Uterus (tissue), 4 donors: ENCODE measurements around the gene ZNF428. TPM values are rescaled to one million over a fixed set of nuclear protein-coding genes. Genes with fewer than 3 reads are reported as not detected.
A peak's percentile ranks its signal among the peaks of the same experiment; 100 is the strongest.

Source experiments
- DNase-seq, 2 donors: peaks; one replicate each; pipeline ENCODE4 v3.0.0-alpha.2; 2019 to 2020
- H3K27ac ChIP-seq, 2 donors: fragments of 200-600 bp; sonication (generic); 1 replicate in 1 of 2; 2 replicates in 1 of 2; pipeline ENCODE4 v1.5.1; 2016 to 2018
- H3K27me3 ChIP-seq, 2 donors: fragments of 200-600 bp; sonication (generic); one replicate each; pipeline ENCODE4 v1.5.1; 2018 to 2019; ENCODE audit warnings: control low read depth in 1 of 2
- H3K36me3 ChIP-seq, 2 donors: fragments of 200-600 bp; sonication (generic); one replicate each; pipeline ENCODE4 v1.5.1; 2019; ENCODE audit warnings: control low read depth in 1 of 2
- H3K4me1 ChIP-seq, 2 donors: fragments of 200-600 bp; sonication (generic); one replicate each; pipeline ENCODE4 v1.5.1; 2018 to 2019; ENCODE audit warnings: control low read depth in 1 of 2
- H3K4me3 ChIP-seq, 2 donors: fragments of 200-600 bp; sonication (generic); 1 replicate in 1 of 2; 2 replicates in 1 of 2; pipeline ENCODE4 v1.5.1; 2018 to 2019; ENCODE audit warnings: mild to moderate bottlenecking in 1 of 2
- H3K9me3 ChIP-seq, 2 donors: fragments of 200-600 bp; sonication (generic); one replicate each; pipeline ENCODE4 v1.5.1; 2019; ENCODE audit warnings: control low read depth in 1 of 2
- POLR2A ChIP-seq, 2 donors: fragments of 450-650 bp; IDR thresholded peaks; one replicate each; pipeline ENCODE4 v1.6.1; 2016; ENCODE audit warnings: antibody characterized with exemption in 2 of 2, mild to moderate bottlenecking in 1 of 2, moderate library complexity in 1 of 2
- intact Hi-C: fragments of 100-400 bp; cut with DNase I; formaldehyde crosslinking; loops from one replicate; pipeline ENCODE4 v1.15.1; 2023; ENCODE audit warnings: low total_unique reads
- total RNA-seq, 4 donors: library from RNA; depleted of rRNA in 3 of 4; stranded (reverse); fragments of >200 nt in 3 of 4; gene quantifications; one replicate each; pipeline versions ENCODE4 v1.1.0 to v1.2.4, GENCODE V29; 2014 to 2023
- TF ChIP-seq, protein P1 (sequence below), 4 experiments: fragments of 200-600 bp in 2 of 4; fragments of 450-650 bp in 2 of 4; sonication (generic) in 2 of 4; IDR thresholded peaks; one replicate each; pipeline ENCODE4 v1.5.1; 2016 to 2019; ENCODE audit warnings: antibody characterized with exemption in 4 of 4, mild to moderate bottlenecking in 2 of 4, moderate library complexity in 1 of 4
- donor health status: DM: yes; HTN: yes; CAD: no.

Gene ZNF428, protein sequence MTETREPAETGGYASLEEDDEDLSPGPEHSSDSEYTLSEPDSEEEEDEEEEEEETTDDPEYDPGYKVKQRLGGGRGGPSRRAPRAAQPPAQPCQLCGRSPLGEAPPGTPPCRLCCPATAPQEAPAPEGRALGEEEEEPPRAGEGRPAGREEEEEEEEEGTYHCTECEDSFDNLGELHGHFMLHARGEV
- total RNA-seq: 10 to 100 TPM in 3 of 4 donors, 1 to 10 TPM in 1; 1.5 to 83.3 (median 44.5) TPM

DNA sequence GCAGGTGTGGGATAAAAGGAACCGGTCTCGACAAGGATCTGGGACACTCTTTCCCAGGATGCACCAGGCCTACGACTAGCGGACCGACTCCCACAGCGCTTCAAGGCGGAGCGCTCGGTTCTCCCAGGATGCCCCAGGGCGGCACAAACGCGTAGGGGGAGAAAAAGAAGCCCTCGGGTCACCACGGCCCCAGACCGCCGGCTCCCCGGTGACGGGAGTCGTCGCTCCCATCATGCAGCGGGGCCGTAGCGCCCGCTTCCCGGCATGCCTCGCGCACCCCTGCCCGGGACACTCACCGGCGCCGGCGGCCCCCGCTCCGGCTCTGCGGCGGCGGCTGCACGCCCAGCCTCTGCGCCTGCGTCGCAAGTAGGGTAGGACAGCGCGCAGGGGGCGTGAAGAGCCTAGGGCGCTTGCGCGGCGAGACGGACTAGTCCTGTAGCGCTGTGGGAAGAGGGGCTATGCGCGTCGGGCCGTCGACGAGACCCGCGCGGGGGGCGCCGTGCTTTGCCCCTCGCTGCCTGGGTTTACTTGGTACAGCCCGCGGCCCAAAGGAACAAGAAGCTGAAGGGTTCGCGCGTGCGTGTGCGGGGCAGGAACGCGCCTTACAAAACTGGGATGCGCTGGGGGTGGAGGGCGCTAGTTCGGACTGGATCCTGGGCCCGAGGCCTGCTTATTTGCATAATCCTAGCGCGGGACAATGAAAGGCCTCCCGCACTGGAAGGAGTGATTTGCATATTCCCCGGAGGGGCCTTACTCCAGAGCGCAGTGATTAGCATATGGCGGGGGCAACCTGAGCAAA is at the start of gene ZNF428:
ZNF428 (minus strand) TSS at position 368 of the 799 bp plus-strand sequence. CDS start 5,325 bp downstream, outside the sequence.
- Histone ChIP-seq H3K9me3 (no peaks in the 10 kb centered on the region), H3K36me3 (no peaks in the 10 kb centered on the region), H3K27me3 (no peaks in the 10 kb centered on the region), H3K27ac (peak within 1 kb of the TSS; percentile 91 to 94), H3K4me1 (peaks cover 0 to 5% of the 10 kb centered on the region in 2 donors), H3K4me3 (peak within 1 kb of the TSS; percentile 87 to 88)
- peak; percentile 85 to 88 for DNase-seq
- intact Hi-C loops: loop anchor here (5.0 kb wide), 1 partner anchor 43 kb away; no protein-coding TSS in a partner anchor
- peak; percentile 62 to 89 for TF ChIP-seq POLR2A (IDR thresholded peaks at IDR 0.05)
- TF ChIP-seq, protein P1, sequence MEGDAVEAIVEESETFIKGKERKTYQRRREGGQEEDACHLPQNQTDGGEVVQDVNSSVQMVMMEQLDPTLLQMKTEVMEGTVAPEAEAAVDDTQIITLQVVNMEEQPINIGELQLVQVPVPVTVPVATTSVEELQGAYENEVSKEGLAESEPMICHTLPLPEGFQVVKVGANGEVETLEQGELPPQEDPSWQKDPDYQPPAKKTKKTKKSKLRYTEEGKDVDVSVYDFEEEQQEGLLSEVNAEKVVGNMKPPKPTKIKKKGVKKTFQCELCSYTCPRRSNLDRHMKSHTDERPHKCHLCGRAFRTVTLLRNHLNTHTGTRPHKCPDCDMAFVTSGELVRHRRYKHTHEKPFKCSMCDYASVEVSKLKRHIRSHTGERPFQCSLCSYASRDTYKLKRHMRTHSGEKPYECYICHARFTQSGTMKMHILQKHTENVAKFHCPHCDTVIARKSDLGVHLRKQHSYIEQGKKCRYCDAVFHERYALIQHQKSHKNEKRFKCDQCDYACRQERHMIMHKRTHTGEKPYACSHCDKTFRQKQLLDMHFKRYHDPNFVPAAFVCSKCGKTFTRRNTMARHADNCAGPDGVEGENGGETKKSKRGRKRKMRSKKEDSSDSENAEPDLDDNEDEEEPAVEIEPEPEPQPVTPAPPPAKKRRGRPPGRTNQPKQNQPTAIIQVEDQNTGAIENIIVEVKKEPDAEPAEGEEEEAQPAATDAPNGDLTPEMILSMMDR (IDR thresholded peaks at IDR 0.05): peak in 2 of 4 experiments; percentile 3 to 23

DNA sequence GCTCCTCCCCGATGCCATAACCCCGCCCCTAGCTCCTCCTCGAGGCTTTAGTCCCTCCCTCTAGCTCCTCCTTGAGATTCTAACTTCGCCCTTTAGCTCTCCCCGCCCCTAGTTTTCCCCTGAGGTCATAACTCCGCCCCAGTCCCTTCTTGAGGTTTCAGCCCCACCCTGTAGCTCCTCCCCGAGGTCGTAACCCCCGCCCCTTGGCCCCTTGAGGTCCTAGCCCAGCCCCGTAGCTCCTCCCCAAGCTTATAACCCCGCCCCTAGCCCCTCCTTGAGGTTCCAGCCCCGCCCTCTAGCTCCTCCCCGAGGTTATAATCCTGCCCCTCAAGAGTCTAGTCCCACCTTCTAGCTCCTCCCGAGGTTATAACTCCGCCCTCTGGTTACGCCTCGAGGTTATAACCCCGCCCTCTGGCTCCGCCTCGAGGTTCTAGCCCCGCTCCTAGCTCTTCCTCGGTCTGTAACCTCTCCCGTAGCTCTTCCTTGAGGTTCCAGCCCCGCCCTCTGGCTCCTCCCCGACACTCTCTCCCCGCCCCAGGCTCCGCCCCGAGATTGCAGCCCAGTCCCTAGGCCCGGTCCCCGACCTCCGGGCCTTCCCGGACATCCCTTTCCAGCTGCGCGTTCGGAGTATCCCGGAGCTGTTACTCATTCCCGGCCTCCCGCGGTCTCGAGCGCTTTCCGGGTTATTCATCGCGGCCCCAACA is 49.1 kb upstream of the ZNF428 start:
- peak; percentile 99 to 100 for DNase-seq
- intact Hi-C loops: loop anchor here (5.0 kb wide), 1 partner anchor 91 kb away; the partner anchor contains the start of genes PINLYP and XRCC1
- no peaks in the 10 kb centered on the region for H3K27me3 ChIP-seq
- no peaks in the 10 kb centered on the region for H3K9me3 ChIP-seq
- H3K36me3 ChIP-seq: no peaks in the 10 kb centered on the region
- peak overlapping the region; percentile 89 to 95 for H3K27ac ChIP-seq
- H3K4me3 ChIP-seq: peak overlapping the region; percentile 57 to 65
- TF ChIP-seq, protein P1 (IDR thresholded peaks at IDR 0.05): no peak
- peak; percentile 86 to 89 for TF ChIP-seq POLR2A (IDR thresholded peaks at IDR 0.05)
- peaks cover 0 to 7% of the 10 kb centered on the region in 2 donors for H3K4me1 ChIP-seq

DNA sequence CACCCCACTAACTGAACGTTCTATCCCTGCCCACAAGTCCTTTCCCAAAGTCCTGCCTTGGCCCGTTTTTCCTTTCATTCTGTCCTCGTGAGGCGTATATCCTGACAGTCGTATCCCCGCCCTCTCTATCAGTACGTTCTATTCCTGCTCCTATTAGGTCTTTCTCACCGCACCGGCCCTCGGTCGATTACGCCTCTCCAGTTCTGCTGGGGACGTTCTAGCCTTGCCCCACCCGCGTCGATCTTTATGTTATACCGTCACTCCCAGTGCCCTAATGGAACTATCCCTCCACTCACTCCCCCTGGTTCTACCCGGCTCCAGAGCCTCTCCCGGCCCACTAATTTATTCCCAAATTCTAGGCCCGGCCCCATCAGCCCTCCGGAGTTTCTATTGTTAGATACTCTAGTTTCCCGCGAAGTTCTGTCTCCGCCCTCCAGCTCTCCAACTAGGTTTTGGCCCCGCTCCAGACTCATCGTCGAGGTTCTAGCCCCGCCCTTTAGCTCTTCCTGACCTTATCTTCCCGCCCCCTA is 48.5 kb upstream of the ZNF428 start:
- H3K27ac ChIP-seq: peak overlapping the region; percentile 89 to 95
- no peaks in the 10 kb centered on the region for H3K36me3 ChIP-seq
- TF ChIP-seq POLR2A (IDR thresholded peaks at IDR 0.05): no peak
- TF ChIP-seq, protein P1 (IDR thresholded peaks at IDR 0.05): no peak
- DNase-seq: no peak
- intact Hi-C loops: loop anchor here (5.0 kb wide), 1 partner anchor 91 kb away; the partner anchor contains the start of genes PINLYP and XRCC1
- no peaks in the 10 kb centered on the region for H3K9me3 ChIP-seq
- H3K27me3 ChIP-seq: no peaks in the 10 kb centered on the region
- peak overlapping the region; percentile 32 to 41 for H3K4me3 ChIP-seq
- H3K4me1 ChIP-seq: peaks cover 0 to 7% of the 10 kb centered on the region in 2 donors

DNA sequence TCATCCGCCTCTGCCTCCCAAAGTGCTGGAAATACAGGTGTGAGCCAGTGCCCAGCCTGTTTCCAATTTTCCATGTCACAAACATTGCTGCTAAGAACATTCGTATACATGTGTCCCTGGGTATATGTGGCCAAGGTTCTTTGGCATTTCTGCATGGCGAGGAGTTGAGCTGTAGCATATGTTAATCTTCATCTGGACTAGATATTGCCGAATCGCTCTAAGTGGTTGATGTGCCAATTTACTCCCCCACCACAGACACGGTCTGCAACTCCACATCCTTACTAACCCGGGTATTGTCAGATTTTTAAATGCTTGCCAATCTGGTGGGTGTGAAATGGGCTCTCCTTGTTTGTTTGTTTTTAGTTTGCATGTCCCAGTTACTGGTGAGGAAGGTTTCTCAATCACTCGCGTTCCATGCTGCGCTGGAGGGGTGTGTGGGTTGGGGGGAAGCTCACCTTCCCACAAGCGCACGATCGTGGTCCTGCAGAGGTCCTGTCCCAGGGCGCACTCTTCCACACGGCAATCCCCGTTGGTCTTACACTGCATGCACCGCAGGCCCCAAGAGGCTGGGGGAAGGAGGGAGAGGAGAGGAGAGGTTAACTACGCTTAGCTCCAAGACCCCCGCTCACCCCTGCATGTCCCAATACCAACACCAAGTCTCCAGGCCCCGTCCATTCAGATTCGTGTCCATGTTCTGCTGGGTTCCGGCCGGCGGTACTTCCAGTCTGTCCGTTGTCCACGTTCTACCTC is 47.9 kb upstream of the ZNF428 start:
- H3K36me3 ChIP-seq: no peaks in the 10 kb centered on the region
- intact Hi-C loops: loop anchor here (5.0 kb wide), 1 partner anchor 90 kb away; the partner anchor contains the start of genes PINLYP and XRCC1
- H3K9me3 ChIP-seq: no peaks in the 10 kb centered on the region
- peak overlapping the region; percentile 32 to 41 for H3K4me3 ChIP-seq
- no peaks in the 10 kb centered on the region for H3K27me3 ChIP-seq
- H3K4me1 ChIP-seq: peaks cover 0 to 7% of the 10 kb centered on the region in 2 donors
- TF ChIP-seq, protein P1 (IDR thresholded peaks at IDR 0.05): no peak
- TF ChIP-seq POLR2A (IDR thresholded peaks at IDR 0.05): no peak
- DNase-seq: peak; percentile 34 to 37
- peak overlapping the region; percentile 89 to 95 for H3K27ac ChIP-seq
